Ectodermal cell (in vitro differentiated cells): ENCODE results near the gene HCN4.

Experiments
- H3K27ac ChIP-seq: 2 replicates; pipeline ENCODE4 v1.7.0; 2013; ENCODE audit warnings: mild to moderate bottlenecking, low read depth, low read length; ENCODE audit not compliant: insufficient read depth, poor library complexity, severe bottlenecking
- H3K27me3 ChIP-seq: 2 replicates; pipeline ENCODE4 v1.7.0; 2013; ENCODE audit warnings: mild to moderate bottlenecking, low read length; ENCODE audit not compliant: insufficient read depth, control insufficient read depth, poor library complexity, severe bottlenecking
- H3K36me3 ChIP-seq: one replicate; pipeline ENCODE4 v1.7.0; 2013; ENCODE audit warnings: low read length; ENCODE audit not compliant: control insufficient read depth, insufficient read depth
- H3K4me1 ChIP-seq: one replicate; pipeline ENCODE4 v1.7.0; 2013; ENCODE audit warnings: low read length; ENCODE audit not compliant: control insufficient read depth, insufficient read depth
- H3K4me3 ChIP-seq: 2 replicates; pipeline ENCODE4 v1.7.0; 2013; ENCODE audit warnings: low read depth, low read length, control low read depth; ENCODE audit not compliant: insufficient read depth
- H3K9me3 ChIP-seq: 2 replicates; pipeline ENCODE4 v1.7.0; 2013; ENCODE audit warnings: mild to moderate bottlenecking, low read length, moderate library complexity; ENCODE audit not compliant: control insufficient read depth
- WGBS, 2 experiments: methylation state at CpG; one replicate each; pipeline ENCODE4 v1.1.7; 2013; ENCODE audit warnings: missing lambda C conversion rate in 2 of 2; 5-methylcytosine and 5-hydroxymethylcytosine counted together

The HCN4 gene

DNA sequence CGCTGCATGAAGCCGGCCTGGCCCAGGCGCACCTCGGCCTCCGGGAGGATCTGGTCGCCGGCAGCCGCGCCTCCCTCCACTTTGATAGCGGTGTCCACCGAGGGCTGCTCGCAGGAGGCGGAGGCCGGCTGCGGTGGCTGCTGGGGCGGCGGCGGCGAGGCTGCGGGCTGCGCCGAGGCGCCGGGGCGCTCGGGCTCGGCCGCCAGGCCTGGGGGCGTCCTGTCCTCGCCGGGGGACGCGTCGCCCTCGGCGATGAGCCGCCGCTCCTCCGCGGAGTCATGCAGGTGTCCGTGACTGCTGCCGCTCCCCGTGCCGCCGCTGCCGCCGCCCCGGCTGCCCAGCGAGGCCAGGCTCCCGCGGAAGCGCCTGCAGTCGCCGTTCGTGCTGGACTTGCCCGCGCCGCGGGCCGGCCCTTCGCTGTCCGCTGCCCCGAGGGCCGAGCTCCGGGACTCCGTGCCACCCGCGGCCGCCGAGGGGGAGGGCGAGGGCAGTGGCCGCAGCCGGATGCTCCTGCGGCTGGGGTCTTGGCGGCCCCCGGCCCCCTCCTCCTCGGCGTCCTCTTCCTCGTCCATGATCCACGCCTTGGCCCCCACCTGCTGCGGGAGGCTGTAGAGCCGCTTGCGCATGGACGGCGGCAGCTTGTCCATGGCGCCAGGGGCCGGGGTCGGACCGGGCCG lies 996 bp downstream of the HCN4 start:
- H3K4me1 ChIP-seq: peaks cover 29% of the 10 kb centered on the region
- no peak overlapping the region for H3K27ac ChIP-seq
- no peaks in the 10 kb centered on the region for H3K9me3 ChIP-seq
- peaks cover 58% of the 10 kb centered on the region for H3K27me3 ChIP-seq
- WGBS, 2 experiments: 0 to 1% methylated on average over 90 of the region's 90 CpGs
- H3K4me3 ChIP-seq: peak overlapping the region; percentile 62
- H3K36me3 ChIP-seq: no peaks in the 10 kb centered on the region

DNA sequence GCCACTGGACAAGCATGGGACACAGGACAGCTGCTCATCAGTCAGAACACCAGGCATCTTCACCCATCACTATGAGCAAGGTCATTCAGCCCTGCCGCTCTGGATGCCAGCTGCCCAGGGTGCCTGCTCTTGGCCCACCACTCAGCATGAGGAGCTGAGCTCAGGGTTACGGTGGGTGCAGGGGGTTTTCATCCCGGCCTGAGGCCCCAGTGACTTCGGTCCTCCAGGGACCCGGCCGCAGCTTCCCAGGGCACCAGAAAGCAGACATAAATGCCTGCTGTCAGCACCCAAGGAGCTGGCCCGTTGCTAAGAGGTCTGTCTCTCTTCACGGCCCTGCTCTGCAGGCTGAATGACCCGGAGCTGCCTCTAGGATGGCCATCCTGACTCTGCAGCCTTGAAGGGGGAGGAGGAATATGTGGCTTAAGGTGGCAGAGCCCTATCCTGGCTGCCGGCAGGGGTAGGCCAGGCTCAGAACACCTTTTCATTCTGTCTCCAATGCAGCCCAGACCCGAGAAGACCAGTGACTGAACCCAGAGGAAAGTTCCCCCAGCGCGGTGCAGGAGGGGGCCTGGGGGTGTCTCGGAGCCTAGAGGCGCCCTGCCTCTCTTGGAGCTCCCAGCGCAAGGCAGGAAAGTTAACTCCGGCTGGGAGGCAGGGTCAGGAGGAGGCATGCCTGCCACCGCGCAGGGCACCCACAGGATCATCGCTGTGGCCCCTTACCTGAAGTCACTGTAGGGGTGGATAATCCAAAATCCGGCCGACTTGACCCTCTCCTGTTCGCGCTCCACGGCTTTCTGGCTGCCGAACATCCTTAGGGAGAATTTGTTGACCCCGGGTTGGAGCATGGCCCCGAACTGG lies 1.8 kb downstream of the HCN4 start:
- WGBS, 2 experiments: 15 to 19% methylated on average over 28 of the region's 28 CpGs
- Histone ChIP-seq H3K27me3 (peaks cover 58% of the 10 kb centered on the region), H3K9me3 (no peaks in the 10 kb centered on the region), H3K36me3 (no peaks in the 10 kb centered on the region), H3K27ac (no peak overlapping the region), H3K4me3 (peak overlapping the region; percentile 62), H3K4me1 (peaks cover 37% of the 10 kb centered on the region)

DNA sequence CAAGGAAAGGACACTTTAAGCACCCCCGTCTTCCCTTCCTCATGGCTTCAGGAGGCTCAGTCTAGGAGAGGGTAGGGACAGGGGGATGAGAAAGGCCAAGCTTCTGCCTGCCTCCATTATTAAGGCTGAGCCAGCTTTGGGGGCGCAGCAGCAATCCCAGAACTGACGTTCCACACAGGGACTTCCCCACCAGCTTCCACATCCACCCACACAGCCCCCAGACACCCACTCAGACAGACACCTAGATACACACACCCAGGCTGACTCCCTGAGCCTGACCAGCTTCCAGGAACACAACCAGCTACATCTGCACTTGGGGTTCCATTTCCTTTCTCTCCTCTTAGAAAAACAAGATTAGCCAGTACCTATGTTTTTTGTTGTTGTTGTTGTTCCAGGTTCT lies 4.7 kb downstream of the HCN4 start:
- no peak overlapping the region for H3K4me3 ChIP-seq
- H3K27me3 ChIP-seq: peaks cover 35% of the 10 kb centered on the region
- H3K36me3 ChIP-seq: no peaks in the 10 kb centered on the region
- H3K9me3 ChIP-seq: no peaks in the 10 kb centered on the region
- 82 to 88% methylated on average over 3 of the region's 3 CpGs for WGBS, 2 experiments
- no peak overlapping the region for H3K27ac ChIP-seq
- peaks cover 41% of the 10 kb centered on the region for H3K4me1 ChIP-seq

DNA sequence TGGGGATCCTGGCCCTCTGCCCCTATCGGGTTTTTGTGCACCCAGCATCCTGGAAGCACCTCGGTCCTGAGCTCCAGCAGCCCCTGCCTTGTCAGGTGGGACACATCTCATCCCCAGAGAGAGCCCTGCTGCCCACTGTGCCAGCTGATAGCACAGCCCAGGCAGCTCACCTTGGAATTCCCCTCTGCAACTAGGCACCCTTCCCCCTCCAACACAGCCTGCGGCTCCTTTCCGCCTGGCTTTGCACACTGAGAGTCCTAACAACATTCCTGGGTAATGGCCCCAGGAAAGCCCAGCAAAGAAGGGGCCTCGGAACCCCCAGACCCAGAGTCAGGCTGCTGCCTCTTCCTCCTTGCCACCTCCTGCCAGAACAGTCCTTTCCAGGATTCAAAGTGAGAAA lies 5.9 kb downstream of the HCN4 start:
- WGBS, 2 experiments: 70 to 75% methylated on average over 5 of the region's 5 CpGs
- Histone ChIP-seq H3K4me1 (peaks cover 40% of the 10 kb centered on the region), H3K27ac (no peak overlapping the region), H3K36me3 (no peaks in the 10 kb centered on the region), H3K4me3 (no peak overlapping the region), H3K27me3 (peaks cover 23% of the 10 kb centered on the region), H3K9me3 (no peaks in the 10 kb centered on the region)

DNA sequence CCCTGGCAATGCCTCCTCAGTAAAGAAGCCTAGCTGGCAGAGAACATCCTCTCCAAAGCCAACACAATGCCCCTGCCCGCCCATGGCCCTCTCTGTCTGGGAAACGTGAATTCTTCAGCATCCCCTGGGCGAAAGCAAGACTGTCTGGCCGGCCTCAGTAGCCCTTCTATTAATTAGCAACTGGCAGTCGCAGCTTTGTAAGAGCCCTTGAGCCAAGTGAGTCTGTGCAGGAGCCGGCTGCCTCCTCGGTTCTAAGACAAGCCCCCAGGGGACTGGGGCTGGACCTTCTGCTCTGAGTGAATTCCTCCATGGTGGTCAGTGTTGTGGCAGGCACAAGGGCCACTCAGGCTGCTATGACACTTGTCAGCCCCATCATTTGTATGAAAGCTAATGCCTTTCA lies 7.4 kb downstream of the HCN4 start:
- peaks cover 32% of the 10 kb centered on the region for H3K4me1 ChIP-seq
- no peak overlapping the region for H3K4me3 ChIP-seq
- 74 to 78% methylated on average over 7 of the region's 7 CpGs for WGBS, 2 experiments
- H3K9me3 ChIP-seq: no peaks in the 10 kb centered on the region
- peaks cover 7% of the 10 kb centered on the region for H3K27me3 ChIP-seq
- no peaks in the 10 kb centered on the region for H3K36me3 ChIP-seq
- no peak overlapping the region for H3K27ac ChIP-seq

DNA sequence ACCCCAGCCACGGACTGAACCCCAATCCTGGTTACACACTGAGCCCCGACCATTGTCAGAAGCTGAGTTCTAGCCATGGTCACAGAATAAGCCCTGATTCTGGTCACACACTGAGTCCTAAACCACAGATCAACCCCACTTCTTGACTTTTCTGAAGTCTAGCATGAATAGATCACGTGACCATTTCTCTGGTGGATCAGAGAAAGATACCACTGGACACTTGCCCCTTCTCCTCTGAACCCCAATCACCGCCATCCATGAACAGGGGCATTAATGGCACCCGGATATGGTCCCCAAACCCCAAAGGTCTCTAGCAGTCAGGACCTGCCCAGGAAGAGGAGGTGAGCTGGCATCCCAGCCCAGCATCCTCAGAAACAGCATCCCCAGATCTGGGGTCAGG lies 9.1 kb downstream of the HCN4 start:
- no peaks in the 10 kb centered on the region for H3K9me3 ChIP-seq
- H3K27me3 ChIP-seq: no peaks in the 10 kb centered on the region
- H3K4me1 ChIP-seq: peaks cover 25% of the 10 kb centered on the region
- H3K4me3 ChIP-seq: no peak overlapping the region
- H3K36me3 ChIP-seq: no peaks in the 10 kb centered on the region
- 92 to 94% methylated on average over 5 of the region's 5 CpGs for WGBS, 2 experiments
- no peak overlapping the region for H3K27ac ChIP-seq

DNA sequence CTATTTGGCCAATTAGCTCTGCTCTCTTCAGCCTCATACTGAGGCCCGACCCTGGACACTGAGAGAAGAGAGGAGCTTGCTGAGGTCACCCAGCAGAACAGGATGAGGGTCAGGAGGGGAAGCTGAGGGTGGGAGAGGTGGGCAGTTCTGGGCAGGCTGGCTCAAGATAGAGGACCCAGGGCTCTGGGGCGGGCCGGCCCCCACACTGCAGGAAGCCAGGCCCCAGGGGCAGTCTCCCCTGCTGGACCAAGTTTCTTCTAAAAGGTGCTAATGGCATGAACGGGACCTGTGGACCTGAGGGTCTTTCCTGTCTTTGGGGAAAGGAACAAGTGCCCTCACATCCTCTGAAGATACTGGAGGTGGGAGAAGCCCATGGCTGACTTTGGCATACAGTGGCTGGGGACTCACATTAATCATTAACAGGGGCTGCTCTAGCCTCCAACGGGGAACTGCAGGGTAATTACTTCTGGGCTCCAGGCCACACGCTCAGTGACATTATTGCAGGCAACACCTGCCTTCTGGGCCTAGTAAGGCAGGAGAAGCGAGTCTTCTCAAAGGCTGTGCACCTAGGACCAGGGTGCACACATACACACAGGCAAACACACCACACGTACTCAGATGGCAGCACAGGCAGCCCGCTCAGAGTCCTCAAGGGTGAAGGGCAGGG lies 10.6 kb downstream of the HCN4 start:
- H3K27me3 ChIP-seq: no peaks in the 10 kb centered on the region

DNA sequence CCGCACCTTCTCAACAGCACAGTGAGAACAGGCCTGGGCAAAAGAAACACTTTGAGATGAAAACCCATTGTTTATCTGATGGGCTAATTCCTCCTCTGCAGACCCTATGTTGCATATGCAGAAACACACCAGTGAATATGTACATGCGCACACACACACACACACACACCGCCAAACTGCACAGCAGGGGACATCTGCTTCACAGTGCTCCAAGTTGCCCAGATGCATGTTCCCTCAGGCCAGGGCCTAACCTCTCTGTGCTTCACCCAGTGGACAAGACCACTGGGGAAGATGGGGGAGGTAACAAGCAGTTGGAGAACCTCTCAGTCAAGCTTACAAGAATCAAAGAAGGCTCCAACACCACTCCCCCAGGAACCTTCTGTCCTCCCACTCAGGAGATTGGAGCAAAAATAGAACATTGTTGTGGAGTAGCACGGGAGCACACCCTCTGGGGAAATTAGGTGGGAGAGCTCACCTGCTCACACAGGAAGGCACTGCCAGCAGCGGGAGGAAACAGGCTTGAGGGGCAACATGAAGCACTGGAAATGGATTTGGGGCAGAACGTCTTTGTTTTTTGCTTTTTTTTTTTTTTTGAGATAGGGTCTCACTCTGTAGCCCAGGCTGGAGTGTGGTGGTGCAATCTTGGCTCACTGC lies 13.0 kb downstream of the HCN4 start:
- Histone ChIP-seq H3K27me3 (no peaks in the 10 kb centered on the region), H3K4me3 (no peak overlapping the region)
- WGBS, 2 experiments: 92 to 94% methylated on average over 6 of the region's 6 CpGs

More for the DNA sequence above, 10.6 kb downstream of the HCN4 start:
- Histone ChIP-seq H3K36me3 (no peaks in the 10 kb centered on the region), H3K4me3 (no peak overlapping the region), H3K4me1 (peaks cover 23% of the 10 kb centered on the region), H3K27ac (no peak overlapping the region), H3K9me3 (no peaks in the 10 kb centered on the region)
- 92% methylated on average over 9 of the region's 9 CpGs for WGBS, 2 experiments

DNA sequence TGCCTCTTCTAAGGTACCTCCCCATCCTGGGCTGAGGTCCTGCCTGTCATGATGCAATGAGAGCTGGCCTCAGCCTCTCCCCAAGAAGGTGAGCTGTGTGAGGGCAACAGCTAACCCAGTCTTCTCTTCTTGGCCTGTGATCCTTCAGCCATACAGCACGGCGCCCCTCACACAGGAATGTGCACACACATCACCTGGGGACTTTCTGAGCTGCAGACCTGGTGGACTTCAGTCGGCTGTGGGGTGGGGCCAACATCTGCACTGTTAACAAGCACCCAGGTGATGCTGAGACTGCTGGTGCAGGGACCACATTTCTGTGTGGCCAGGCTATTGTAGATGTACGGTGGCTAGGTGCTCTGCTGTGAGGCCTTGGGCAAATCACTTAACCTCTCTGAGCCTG lies 14.5 kb downstream of the HCN4 start:
- WGBS, 2 experiments: 95 to 97% methylated on average over 4 of the region's 4 CpGs
- Histone ChIP-seq H3K27me3 (no peaks in the 10 kb centered on the region), H3K36me3 (no peaks in the 10 kb centered on the region), H3K27ac (no peak overlapping the region), H3K4me3 (no peak overlapping the region), H3K9me3 (no peaks in the 10 kb centered on the region), H3K4me1 (peaks cover 4% of the 10 kb centered on the region)

More for the DNA sequence above, 13.0 kb downstream of the HCN4 start:
- no peaks in the 10 kb centered on the region for H3K9me3 ChIP-seq
- H3K27ac ChIP-seq: no peak overlapping the region
- no peaks in the 10 kb centered on the region for H3K36me3 ChIP-seq
- H3K4me1 ChIP-seq: peaks cover 4% of the 10 kb centered on the region

DNA sequence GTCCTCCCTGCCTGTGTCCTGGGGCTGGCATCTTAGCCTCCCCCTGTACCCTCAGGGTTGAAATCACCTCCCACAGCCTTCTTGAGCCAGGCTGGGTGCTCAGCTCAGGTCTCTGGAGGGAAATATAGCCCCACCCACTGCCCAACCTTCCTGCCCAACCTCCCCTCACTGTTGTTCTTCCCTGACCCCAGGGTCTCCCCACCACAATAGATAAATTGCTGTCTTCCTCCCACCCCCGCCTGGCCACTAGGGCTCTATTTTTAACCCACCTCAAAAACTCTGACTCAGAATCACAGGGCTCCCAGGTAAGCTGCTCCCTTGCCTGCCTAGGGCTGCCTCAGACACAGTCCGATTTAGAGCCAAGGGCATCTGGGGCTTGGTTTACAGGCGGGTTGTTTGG lies 15.0 kb downstream of the HCN4 start:
- Histone ChIP-seq H3K9me3 (no peaks in the 10 kb centered on the region), H3K27ac (no peak overlapping the region), H3K4me1 (peaks cover 4% of the 10 kb centered on the region), H3K27me3 (no peaks in the 10 kb centered on the region), H3K36me3 (no peaks in the 10 kb centered on the region), H3K4me3 (no peak overlapping the region)
- 46 to 55% methylated on average over 1 to 3 of the region's 3 CpGs for WGBS, 2 experiments
